ENCODE data around the gene AMACR.

The AMACR gene

GRCh38 chr5:34007621-34008600 is at the start of gene AMACR:
AMACR (minus strand) TSS chr5:34008050; CDS start chr5:34008019, 31 bp downstream.
- DNase-seq: peak; percentile 86

DNA sequence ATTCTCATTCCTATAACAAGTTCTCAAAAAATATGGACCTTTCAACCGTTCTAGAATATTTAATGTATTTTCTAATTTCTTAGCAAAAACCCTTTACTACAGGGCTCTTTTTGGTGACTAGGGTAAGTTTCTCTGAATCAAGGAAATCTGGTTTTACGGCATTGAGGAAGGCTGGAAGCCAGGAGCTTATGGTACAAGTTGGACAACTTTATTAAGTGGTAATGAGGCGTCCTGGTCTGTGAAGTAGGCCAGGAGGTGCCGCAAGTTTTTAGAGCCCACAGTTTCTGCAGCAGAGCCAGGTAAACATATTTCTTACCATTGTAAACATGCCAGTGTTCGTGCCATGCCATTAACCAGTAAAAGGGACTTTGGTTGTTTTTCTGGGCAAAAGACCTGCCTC is 49.7 kb upstream of the AMACR start:
- no peak for DNase-seq

DNA sequence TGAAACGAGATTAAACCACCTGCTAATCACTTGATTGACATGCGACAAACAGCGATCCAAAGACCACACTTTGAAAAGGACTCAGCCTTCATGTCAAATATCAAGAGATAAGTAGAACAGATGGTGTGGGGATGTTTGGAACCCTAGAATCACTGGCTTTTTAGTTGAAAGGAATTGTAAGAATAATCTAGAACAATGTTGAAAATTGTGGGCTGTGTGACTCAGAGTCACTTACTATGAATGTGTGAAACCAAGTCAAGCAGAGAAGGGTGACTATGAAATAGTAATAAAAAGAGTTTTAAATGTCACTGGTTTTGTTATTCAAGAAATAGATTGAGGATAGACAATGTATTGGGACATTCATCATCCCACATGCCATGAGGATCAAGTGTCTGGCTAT is 49.3 kb upstream of the AMACR start:
- no peak for DNase-seq

DNA sequence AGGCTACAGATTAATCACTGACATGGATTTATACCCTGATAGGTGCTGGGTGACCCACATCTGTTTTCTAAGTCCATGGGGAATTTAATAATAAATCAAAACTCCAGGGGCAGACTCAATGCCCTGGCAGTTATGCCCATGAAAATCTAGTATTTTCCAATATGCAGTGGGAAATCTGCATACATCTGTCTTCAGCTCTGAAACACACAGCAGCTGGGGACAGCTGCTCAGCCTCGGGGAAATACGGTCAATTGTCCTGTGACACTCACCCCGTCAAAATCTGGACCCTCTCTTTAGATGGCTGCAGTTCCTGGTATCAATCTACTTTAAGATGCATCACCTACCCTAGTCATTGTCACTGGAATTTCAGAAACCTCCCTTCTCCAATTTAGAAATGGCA is 47.8 kb upstream of the AMACR start:
- DNase-seq: no peak

- no peak for DNase-seq
Measured at GRCh38 chr5:34054400-34054729, 46.5 kb upstream of the AMACR start.

DNA sequence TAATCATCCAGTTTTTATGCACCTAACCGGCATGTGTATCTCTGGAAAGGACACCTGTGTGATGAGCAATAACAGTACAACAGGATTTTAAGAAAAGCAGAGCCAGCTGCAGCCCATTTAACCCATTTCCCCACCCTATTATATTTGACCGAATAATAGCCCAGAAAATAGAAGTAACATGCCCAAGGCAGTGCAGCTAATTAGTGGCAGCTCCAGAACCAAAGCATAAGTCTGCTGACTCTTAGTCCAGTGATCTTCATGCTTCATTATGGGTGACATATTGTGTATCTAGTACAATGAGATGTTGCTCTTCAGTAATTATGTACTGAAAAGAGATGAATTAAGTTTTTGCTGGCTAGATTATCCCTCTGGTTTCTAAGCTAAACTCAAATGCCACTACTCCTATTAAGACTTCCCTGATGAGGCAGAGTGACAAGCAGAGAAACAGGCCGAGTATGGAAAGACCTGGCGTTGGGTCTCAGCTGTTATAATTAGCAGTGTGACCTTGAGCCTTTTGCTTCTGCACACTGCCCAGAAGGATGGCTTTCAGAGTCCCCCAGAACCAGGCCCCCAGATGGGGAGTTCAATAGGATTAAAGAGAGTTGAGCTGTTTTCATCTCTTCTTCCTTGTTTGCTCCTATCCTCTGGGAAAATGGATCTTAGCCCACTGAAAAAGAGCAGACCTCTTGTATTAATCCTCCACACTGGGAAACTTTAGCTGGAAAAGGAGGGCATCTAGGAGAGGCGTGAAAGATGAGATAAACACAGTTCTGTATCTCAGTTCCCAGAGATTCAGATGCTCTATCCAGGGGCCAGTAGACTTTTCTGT is 45.9 kb upstream of the AMACR start:
- no peak for DNase-seq

DNA sequence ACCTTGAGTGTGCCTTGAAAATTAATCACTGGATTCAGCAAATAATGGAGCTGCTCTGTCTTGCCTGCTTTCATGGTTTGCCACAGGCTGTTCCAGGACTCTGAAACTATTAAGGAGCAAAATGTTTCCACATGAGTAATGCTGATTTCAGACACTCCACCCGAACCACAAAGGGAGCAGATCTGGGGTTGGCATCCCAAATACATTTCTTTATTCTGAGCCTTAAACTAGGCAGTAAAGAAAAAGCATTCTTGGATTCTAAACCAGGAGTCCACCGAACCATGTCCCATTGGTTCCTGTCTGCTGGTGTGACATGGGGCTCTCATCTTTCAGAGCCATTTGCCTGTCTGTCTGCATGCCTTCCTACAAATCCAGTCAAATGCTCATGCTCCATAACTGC is 45.3 kb upstream of the AMACR start:
- DNase-seq: no peak

GRCh38 chr5:34051374-34051980 is 43.6 kb upstream of the AMACR start:
- no peak for DNase-seq

GRCh38 chr5:34047774-34048572 is 40.1 kb upstream of the AMACR start:
- DNase-seq: no peak

DNA sequence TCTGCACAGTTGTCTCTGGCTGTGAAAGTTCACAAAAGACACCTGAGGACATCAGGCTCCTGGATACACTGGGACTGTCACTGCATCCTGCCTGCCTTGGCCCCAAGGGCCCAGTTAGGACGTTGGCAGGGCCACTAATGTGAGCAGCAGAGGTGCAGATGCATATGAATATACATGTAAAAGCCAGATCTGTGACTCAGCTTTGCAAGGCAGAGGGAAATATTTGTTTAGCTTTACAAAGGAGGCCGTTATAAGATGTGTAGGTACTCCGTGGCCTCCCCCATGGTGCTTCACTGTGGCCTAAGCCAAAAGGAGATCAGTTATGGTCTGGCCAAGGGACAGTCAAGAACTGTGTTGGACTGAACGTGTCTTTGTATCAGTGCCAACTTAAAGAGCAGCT is 39.3 kb upstream of the AMACR start:
- DNase-seq: no peak

DNA sequence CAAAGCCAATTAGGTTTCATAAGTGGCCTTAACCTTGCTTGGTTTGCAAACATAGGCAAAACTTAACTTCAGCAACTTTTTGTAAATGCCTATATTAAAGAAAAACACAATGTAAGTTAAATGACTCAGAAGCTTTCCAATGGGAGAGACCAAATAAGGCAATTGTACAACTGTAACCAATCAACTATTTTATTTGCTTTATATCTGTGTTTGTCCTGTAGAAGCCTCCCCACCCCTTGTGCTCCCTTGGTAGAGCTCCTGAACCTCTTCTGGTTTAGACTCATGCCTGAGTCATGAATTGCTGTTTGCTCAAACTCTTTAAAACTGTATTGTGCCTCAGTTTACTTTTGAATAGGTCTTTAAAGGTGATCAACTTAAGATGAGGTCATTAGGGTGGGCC is 38.1 kb upstream of the AMACR start:
- DNase-seq: no peak

DNA sequence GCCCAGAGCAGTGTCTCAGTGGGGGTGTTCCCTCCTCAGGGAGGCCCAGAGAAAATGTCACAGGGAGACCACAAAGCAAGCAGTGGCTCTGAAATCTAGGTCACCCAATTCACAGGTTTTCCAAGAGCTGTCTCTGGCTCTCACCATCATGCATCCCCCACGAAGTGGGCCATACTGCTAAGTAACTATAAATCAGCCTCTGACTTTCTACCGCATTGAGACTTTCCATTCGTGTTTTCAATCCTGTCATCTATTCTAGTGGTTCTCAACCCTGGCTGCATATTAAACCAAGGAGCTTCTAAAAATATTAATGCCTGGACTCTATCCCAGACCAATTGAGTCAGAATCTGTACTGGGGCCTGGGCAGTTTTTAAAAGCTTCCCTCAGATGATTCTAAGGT is 37.2 kb upstream of the AMACR start:
- DNase-seq: no peak

DNA sequence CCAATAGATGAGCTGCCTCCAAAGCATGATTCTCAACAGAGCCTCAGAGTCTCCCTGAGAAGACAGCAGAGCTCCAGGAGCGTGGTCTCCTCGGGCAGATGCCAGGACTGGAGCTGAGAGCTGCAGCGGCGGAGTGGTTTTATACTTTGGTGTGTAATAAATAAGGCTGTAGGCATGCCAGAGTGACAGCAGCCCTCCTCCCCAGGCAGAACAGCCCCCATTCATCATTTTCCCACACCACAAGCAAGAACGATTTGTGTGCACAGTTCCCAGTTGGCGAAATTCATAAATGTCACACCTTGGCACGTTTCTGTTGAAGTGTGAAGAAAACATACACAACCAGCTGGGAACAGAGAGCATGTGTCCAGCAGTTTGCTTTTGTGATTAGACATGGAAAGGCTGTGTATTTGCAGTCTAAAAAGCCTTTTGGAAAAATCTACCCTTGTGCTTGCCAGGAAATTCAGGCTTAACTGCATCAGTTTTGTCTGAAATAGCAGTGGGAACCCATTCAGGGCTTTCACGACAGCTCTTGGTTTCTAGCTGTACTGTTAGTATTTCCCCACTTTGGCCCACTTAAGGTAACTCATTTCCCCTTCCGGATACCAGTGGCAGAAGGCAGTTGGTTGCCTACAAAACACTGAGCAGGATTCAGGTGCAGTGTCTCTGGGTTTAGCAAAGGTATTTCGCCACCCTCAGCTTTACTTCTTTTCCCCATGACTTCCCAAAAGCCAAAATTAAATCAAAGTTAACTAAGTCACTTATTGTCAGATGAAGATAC is 35.4 kb upstream of the AMACR start, which contains the start of gene C1QTNF3:
Gene C1QTNF3, minus strand, starts transcription at position 115 of the 778 bp plus-strand sequence. Its CDS starts 88 bp downstream, at position 27.
- no peak for DNase-seq

DNA sequence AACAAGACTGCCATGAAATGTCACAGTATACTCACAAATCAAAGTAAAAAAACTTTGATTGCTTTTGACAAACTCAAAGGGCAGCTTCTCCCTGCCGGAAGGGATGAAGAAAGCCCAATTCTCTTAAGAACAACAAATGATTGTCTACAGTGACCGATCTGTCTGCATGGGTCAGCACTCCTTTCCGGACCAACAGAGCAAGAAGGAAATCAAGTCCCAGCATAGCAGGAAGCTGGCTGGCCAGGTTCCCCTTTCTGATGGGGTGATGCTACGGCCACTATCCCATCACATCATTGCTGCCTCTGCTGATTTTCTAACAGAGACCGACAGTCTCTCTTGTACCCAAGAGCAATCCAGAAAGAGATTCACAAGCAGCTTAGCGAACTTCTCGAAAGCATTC is 34.5 kb upstream of the AMACR start:
- no peak for DNase-seq

- DNase-seq: no peak
Measured at GRCh38 chr5:34041247-34041972, 33.6 kb upstream of the AMACR start.

DNA sequence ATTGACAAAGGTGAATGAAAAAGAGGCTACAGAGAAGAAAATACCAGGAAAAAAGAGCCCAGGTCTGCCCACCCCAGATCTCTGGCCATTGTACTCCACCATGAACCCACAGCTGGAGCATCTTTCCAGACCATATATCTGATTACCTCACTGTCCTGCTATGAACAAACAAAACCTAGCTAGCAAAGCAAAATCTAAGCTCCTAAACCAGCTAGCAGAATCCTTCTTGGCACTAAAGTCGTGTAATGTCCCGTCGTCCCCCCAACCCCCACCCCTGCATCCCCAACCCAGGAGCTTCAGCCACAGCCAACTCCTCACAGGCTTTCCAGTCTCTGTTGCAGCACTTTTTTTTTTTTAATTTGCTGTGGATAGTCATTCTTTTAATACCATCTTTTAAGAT is 32.6 kb upstream of the AMACR start:
- DNase-seq: no peak

- DNase-seq: no peak
Measured at GRCh38 chr5:34039398-34040157, 31.7 kb upstream of the AMACR start.

- no peak for DNase-seq
Measured at GRCh38 chr5:34038838-34039237, 31.0 kb upstream of the AMACR start.

- no peak for DNase-seq
Measured at GRCh38 chr5:34038390-34038789, 30.5 kb upstream of the AMACR start.

- no peak for DNase-seq
Measured at GRCh38 chr5:34037726-34038125, 29.9 kb upstream of the AMACR start.
